ENCODE results near the gene NBPF1. TPM values are rescaled to one million over a fixed set of nuclear protein-coding genes. Genes with fewer than 3 reads are reported as not detected.
"Not testable (repeated sequence)": the region's sequence is repeated elsewhere in the genome, so short reads cannot be mapped to it uniquely, and the experiment has no call there.

NBPF1 gene
- polyA plus RNA-seq, 3 donors, result 67.7 to 126 (median 88.9) TPM

- DNase-seq (ENCODE audit: low read depth in 3 of 3, low spot score in 2 of 3), result not testable (repeated sequence)
Observed at GRCh38 chr1:16642025-16642966, 28.9 kb upstream of the NBPF1 start.

GRCh38 chr1:16641159-16641975, 28.0 kb upstream of the NBPF1 start:
- not testable (repeated sequence) for DNase-seq (ENCODE audit: low read depth in 3 of 3, low spot score in 2 of 3)

- not testable (repeated sequence) for DNase-seq (ENCODE audit: low read depth in 3 of 3, low spot score in 2 of 3)
Observed at GRCh38 chr1:16639091-16640031, 26.0 kb upstream of the NBPF1 start.

- DNase-seq (ENCODE audit: low read depth in 3 of 3, low spot score in 2 of 3), result not testable (repeated sequence)
Observed at GRCh38 chr1:16637941-16638778, 24.8 kb upstream of the NBPF1 start.

GRCh38 chr1:16636551-16637195, 23.3 kb upstream of the NBPF1 start:
- DNase-seq (ENCODE audit: low read depth in 3 of 3, low spot score in 2 of 3), result not testable (repeated sequence)

- DNase-seq (ENCODE audit: low read depth in 3 of 3, low spot score in 2 of 3), result not testable (repeated sequence)
Observed at GRCh38 chr1:16635959-16636358, 22.6 kb upstream of the NBPF1 start.

- DNase-seq (ENCODE audit: low read depth in 3 of 3, low spot score in 2 of 3), result not testable (repeated sequence)
Observed at GRCh38 chr1:16633540-16634282, 20.3 kb upstream of the NBPF1 start.

- DNase-seq (ENCODE audit: low read depth in 3 of 3, low spot score in 2 of 3), result not testable (repeated sequence)
Observed at GRCh38 chr1:16632044-16632850, 18.9 kb upstream of the NBPF1 start.

GRCh38 chr1:16631248-16632043, 18.1 kb upstream of the NBPF1 start:
- no peak for DNase-seq (ENCODE audit: low read depth in 3 of 3, low spot score in 2 of 3)

- DNase-seq (ENCODE audit: low read depth in 3 of 3, low spot score in 2 of 3), result no peak
Observed at GRCh38 chr1:16630661-16631247, 17.4 kb upstream of the NBPF1 start.

GRCh38 chr1:16629916-16630530, 16.7 kb upstream of the NBPF1 start:
- DNase-seq (ENCODE audit: low read depth in 3 of 3, low spot score in 2 of 3), result not testable (repeated sequence)

- DNase-seq (ENCODE audit: low read depth in 3 of 3, low spot score in 2 of 3), result no peak
Observed at GRCh38 chr1:16628361-16629111, 15.2 kb upstream of the NBPF1 start.

- not testable (repeated sequence) for DNase-seq (ENCODE audit: low read depth in 3 of 3, low spot score in 2 of 3)
Observed at GRCh38 chr1:16626409-16626983, 13.1 kb upstream of the NBPF1 start.

All from right renal cortex interstitium (tissue), 3 donors.